Measurements from ENCODE around the gene PIK3C2A. TPM values are rescaled to one million over a fixed set of nuclear protein-coding genes. Genes with fewer than 3 reads are reported as not detected.

Gene PIK3C2A
- polyA plus RNA-seq, 2 of the 4 experiments (the other 2 are of a cell fraction), result 30.7 to 51.0 TPM

DNA sequence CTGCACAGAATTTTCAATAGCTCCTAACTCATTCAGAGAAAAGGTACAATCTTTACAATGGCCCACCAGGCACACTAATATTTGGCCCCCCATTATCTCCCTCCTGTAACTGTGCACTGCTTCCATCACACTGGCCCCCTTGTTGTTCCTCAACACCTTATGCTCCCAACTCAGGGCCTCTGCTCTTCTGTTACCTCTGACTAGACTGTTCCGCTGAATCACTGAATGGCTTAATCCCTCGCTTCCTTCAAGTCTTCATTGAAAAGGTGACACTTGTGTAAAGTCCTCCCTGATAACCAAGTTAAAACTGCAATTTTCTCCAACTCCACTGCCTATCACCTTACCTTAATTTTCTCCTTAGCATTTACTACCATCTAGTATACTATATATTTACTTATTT lies 21.8 kb downstream of the PIK3C2A start:
- CTCF ChIA-PET, result interaction anchor here (2.3 kb wide), 1 partner anchor 44 kb away, joined by 10 read pairs; no protein-coding TSS in a partner anchor
- POLR2A ChIA-PET, result no interaction called here
- Histone ChIP-seq H3K4me1 (no peaks in the 10 kb centered on the region), H3K4me2 (no peak overlapping the region), H3K27ac (no peak overlapping the region), H3K9me3 (no peaks in the 10 kb centered on the region), H3K4me3 (no peak overlapping the region)
- TF ChIP-seq HOXB13 (CRISPR knock-in tag; IDR thresholded peaks at IDR 0.05; ENCODE audit: low read depth) (no peak), NPAS2 (CRISPR knock-in tag; IDR thresholded peaks at IDR 0.05; ENCODE audit: borderline replicate concordance) (no peak), CHD4 (IDR thresholded peaks at IDR 0.05; ENCODE audit: borderline replicate concordance) (no peak), CBX2 (IDR thresholded peaks at IDR 0.05; ENCODE audit: borderline replicate concordance, low read depth) (no peak), FOXS1 (CRISPR knock-in tag; IDR thresholded peaks at IDR 0.05) (no peak), MAFK (IDR thresholded peaks at IDR 0.05; ENCODE audit: partially characterized antibody) (no peak)
- TF ChIP-seq, protein P1, sequence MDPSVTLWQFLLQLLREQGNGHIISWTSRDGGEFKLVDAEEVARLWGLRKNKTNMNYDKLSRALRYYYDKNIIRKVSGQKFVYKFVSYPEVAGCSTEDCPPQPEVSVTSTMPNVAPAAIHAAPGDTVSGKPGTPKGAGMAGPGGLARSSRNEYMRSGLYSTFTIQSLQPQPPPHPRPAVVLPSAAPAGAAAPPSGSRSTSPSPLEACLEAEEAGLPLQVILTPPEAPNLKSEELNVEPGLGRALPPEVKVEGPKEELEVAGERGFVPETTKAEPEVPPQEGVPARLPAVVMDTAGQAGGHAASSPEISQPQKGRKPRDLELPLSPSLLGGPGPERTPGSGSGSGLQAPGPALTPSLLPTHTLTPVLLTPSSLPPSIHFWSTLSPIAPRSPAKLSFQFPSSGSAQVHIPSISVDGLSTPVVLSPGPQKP (IDR thresholded peaks at IDR 0.05; ENCODE audit: low read depth, low read length), result no peak
- TF ChIP-seq, protein P2, sequence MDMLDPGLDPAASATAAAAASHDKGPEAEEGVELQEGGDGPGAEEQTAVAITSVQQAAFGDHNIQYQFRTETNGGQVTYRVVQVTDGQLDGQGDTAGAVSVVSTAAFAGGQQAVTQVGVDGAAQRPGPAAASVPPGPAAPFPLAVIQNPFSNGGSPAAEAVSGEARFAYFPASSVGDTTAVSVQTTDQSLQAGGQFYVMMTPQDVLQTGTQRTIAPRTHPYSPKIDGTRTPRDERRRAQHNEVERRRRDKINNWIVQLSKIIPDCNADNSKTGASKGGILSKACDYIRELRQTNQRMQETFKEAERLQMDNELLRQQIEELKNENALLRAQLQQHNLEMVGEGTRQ (IDR thresholded peaks at IDR 0.05), result no peak
- TF ChIP-seq, protein P3, sequence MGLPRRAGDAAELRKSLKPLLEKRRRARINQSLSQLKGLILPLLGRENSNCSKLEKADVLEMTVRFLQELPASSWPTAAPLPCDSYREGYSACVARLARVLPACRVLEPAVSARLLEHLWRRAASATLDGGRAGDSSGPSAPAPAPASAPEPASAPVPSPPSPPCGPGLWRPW (IDR thresholded peaks at IDR 0.05), result no peak
- ATAC-seq, result no peak
- WGBS (ENCODE audit: missing lambda C conversion rate), result 95% methylated on average over 2 of the region's 2 CpGs
- DNase-seq (ENCODE audit: low read depth in 1 of 2, low spot score in 1 of 2), result no peak
- FAIRE-seq, result no peak

DNA sequence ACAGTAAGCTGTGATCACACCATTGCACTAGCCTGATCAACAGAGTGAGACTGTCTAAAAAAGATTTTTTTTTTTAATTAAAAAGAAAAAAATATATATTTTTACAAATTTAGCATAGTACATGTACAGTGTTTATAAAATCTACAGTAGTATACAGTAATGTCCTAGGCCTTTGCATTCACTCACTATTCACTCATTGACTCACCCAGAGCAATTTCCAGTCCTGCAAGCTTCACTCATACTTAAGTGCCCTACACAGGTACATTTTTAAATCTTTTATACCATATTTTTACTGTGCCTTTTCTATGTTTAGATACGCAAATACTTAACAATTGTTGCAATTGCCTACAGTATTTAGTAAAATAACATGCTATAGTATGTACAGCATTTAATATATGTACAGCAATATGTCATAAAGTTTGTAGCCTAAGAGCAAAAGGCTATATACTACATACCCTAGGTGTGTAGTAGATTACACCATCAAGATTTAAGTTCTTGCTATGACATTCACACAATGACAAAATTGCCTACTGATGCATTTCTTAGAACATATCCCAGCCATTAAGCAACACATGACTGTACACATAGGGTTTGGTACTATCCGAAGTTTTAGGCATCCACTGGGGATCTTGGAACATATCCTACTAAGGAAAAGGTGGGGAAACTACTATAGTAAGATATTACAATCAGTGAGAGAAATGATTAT lies 22.8 kb downstream of the PIK3C2A start:
- Histone ChIP-seq H3K4me2 (no peak overlapping the region), H3K27ac (no peak overlapping the region), H3K9me3 (no peaks in the 10 kb centered on the region), H3K4me1 (no peaks in the 10 kb centered on the region), H3K4me3 (no peak overlapping the region)
- ATAC-seq (no peak), DNase-seq (ENCODE audit: low read depth in 1 of 2, low spot score in 1 of 2) (no peak), FAIRE-seq (peak; percentile 59)
- 89% methylated on average over 2 of the region's 2 CpGs for WGBS (ENCODE audit: missing lambda C conversion rate)
- ChIA-PET POLR2A (no interaction called here), CTCF (interaction anchor here (2.3 kb wide), 1 partner anchor 45 kb away, joined by 10 read pairs; no protein-coding TSS in a partner anchor)
- TF ChIP-seq HDAC2 (IDR thresholded peaks at IDR 0.05), result no peak
- no peak for TF ChIP-seq PHF8 (IDR thresholded peaks at IDR 0.05; ENCODE audit: borderline replicate concordance, low read depth)
- TF ChIP-seq MAFK (IDR thresholded peaks at IDR 0.05; ENCODE audit: partially characterized antibody), result peak; percentile 67
- no peak for TF ChIP-seq ZFP36 (IDR thresholded peaks at IDR 0.05; ENCODE audit: borderline replicate concordance, partially characterized antibody)

DNA sequence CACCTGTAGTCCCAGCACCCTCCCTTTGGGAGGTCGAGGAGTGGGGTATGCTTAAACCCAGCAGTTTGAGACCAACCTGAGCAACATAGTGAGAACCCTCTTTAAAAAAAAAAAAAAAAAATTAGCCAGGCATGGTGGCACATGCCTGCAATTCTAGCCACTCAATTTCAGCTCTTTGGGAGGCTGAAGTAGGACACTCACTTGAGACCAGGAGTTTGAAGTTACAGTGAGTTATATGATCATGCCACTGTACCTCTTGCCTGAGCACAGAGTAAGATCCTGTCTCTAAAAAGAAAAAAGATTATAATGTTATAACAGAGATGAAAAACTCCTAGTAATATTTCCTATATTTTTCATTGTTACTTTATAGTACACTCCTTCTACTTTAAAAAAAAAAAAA lies 23.9 kb downstream of the PIK3C2A start:
- WGBS (ENCODE audit: missing lambda C conversion rate), result 68% methylated on average over 1 of the region's 1 CpG
- no peaks in the 10 kb centered on the region for H3K9me3 ChIP-seq
- POLR2A ChIA-PET, result no interaction called here
- no peak overlapping the region for H3K27ac ChIP-seq
- DNase-seq (ENCODE audit: low read depth in 1 of 2, low spot score in 1 of 2) (no peak), ATAC-seq (no peak), FAIRE-seq (no peak)
- no peak overlapping the region for H3K4me2 ChIP-seq
- no peak overlapping the region for H3K4me3 ChIP-seq
- H3K4me1 ChIP-seq, result no peaks in the 10 kb centered on the region
- CTCF ChIA-PET, result interaction anchor here (2.3 kb wide), 1 partner anchor 46 kb away, joined by 10 read pairs; no protein-coding TSS in a partner anchor
- TF ChIP-seq FOSL2 (IDR thresholded peaks at IDR 0.05) (no peak), FOSL2 (CRISPR knock-in tag; IDR thresholded peaks at IDR 0.05) (no peak), KDM1A (IDR thresholded peaks at IDR 0.05; ENCODE audit: low read depth) (no peak), CBX2 (IDR thresholded peaks at IDR 0.05; ENCODE audit: borderline replicate concordance, low read depth) (no peak), HEYL (CRISPR knock-in tag; IDR thresholded peaks at IDR 0.05) (no peak), RNF2 (IDR thresholded peaks at IDR 0.05; ENCODE audit: borderline replicate concordance, low read depth) (no peak), CEBPB (IDR thresholded peaks at IDR 0.05) (no peak), NR3C1 (IDR thresholded peaks at IDR 0.05) (no peak), NFE2L2 (conservative IDR thresholded peaks at IDR 0.05; ENCODE audit: low read length) (no peak), FOSB (CRISPR knock-in tag; IDR thresholded peaks at IDR 0.05) (no peak), EP300 (IDR thresholded peaks at IDR 0.05) (no peak), KDM5A (IDR thresholded peaks at IDR 0.05) (no peak)
- TF ChIP-seq, protein P4, sequence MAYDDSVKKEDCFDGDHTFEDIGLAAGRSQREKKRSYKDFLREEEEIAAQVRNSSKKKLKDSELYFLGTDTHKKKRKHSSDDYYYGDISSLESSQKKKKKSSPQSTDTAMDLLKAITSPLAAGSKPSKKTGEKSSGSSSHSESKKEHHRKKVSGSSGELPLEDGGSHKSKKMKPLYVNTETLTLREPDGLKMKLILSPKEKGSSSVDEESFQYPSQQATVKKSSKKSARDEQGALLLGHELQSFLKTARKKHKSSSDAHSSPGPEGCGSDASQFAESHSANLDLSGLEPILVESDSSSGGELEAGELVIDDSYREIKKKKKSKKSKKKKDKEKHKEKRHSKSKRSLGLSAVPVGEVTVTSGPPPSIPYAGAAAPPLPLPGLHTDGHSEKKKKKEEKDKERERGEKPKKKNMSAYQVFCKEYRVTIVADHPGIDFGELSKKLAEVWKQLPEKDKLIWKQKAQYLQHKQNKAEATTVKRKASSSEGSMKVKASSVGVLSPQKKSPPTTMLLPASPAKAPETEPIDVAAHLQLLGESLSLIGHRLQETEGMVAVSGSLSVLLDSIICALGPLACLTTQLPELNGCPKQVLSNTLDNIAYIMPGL (CRISPR knock-in tag; IDR thresholded peaks at IDR 0.05; ENCODE audit: borderline replicate concordance), result no peak
- TF ChIP-seq, protein P5, sequence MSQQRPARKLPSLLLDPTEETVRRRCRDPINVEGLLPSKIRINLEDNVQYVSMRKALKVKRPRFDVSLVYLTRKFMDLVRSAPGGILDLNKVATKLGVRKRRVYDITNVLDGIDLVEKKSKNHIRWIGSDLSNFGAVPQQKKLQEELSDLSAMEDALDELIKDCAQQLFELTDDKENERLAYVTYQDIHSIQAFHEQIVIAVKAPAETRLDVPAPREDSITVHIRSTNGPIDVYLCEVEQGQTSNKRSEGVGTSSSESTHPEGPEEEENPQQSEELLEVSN (IDR thresholded peaks at IDR 0.05; ENCODE audit: borderline replicate concordance, low read depth), result no peak
